ENCODE measurements around the gene KMT5B. TPM values are rescaled to one million over a fixed set of nuclear protein-coding genes. Genes with fewer than 3 reads are reported as not detected.

Gene KMT5B
- total and polyA plus RNA-seq, 2 of the 13 experiments (the other 11 are each of a cell fraction or from before 2014, with no cell fraction given) = 17.6 to 23.7 TPM

DNA sequence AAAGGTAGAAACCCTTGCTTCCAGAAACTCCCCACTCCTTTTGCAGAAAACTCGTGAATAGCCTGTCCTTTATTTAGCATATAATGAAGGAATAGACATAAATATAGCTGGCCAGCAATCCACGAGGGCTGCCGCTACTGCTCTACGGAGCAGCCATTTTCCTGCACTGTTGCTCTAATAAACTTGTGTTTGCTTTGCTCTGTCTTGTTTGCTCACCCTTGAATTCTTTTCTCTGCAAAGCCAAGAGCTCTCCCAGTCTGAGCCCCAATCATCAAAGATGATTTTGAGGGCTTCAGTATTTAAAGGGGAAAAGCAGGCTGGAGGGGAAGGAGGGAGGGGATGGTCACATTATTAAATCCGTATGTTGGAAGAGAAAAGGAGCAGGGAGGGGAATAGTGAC is 75.3 kb downstream of the KMT5B start (continued):
- TF ChIP-seq HNRNPL (IDR thresholded peaks at IDR 0.05; ENCODE audit: low read depth, low read length) (no peak), HOXA5 (CRISPR knock-in tag; IDR thresholded peaks at IDR 0.05) (no peak), ZNF263 (CRISPR knock-in tag; IDR thresholded peaks at IDR 0.05) (no peak), ZFP1 (CRISPR knock-in tag; IDR thresholded peaks at IDR 0.05) (no peak), ZFP90 (CRISPR knock-in tag; IDR thresholded peaks at IDR 0.05; ENCODE audit: borderline replicate concordance) (no peak), FOSL1 (CRISPR knock-in tag; IDR thresholded peaks at IDR 0.05; ENCODE audit: borderline replicate concordance) (no peak), ZFX (CRISPR knock-in tag; IDR thresholded peaks at IDR 0.05; ENCODE audit: low read depth) (no peak), HNRNPK (IDR thresholded peaks at IDR 0.05; ENCODE audit: low read depth, low read length, poor library complexity, severe bottlenecking) (no peak), PHF21A (CRISPR knock-in tag; IDR thresholded peaks at IDR 0.05) (no peak), TCF7L2 (IDR thresholded peaks at IDR 0.05; ENCODE audit: low read depth, low read length) (no peak), ZNF703 (CRISPR knock-in tag; IDR thresholded peaks at IDR 0.05; ENCODE audit: borderline replicate concordance) (no peak), NFKB2 (CRISPR knock-in tag; IDR thresholded peaks at IDR 0.05; ENCODE audit: borderline replicate concordance) (no peak), ZNF468 (CRISPR knock-in tag; IDR thresholded peaks at IDR 0.05) (no peak), NFATC3 (CRISPR knock-in tag; IDR thresholded peaks at IDR 0.05) (no peak), SP4 (CRISPR knock-in tag; IDR thresholded peaks at IDR 0.05) (no peak)
- TF ChIP-seq, protein P1, sequence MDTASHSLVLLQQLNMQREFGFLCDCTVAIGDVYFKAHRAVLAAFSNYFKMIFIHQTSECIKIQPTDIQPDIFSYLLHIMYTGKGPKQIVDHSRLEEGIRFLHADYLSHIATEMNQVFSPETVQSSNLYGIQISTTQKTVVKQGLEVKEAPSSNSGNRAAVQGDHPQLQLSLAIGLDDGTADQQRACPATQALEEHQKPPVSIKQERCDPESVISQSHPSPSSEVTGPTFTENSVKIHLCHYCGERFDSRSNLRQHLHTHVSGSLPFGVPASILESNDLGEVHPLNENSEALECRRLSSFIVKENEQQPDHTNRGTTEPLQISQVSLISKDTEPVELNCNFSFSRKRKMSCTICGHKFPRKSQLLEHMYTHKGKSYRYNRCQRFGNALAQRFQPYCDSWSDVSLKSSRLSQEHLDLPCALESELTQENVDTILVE (CRISPR knock-in tag; IDR thresholded peaks at IDR 0.05) = 0 out of 2 replicates have a peak, but pooled peaks have one; percentile 51
- TF ChIP-seq, protein P2, sequence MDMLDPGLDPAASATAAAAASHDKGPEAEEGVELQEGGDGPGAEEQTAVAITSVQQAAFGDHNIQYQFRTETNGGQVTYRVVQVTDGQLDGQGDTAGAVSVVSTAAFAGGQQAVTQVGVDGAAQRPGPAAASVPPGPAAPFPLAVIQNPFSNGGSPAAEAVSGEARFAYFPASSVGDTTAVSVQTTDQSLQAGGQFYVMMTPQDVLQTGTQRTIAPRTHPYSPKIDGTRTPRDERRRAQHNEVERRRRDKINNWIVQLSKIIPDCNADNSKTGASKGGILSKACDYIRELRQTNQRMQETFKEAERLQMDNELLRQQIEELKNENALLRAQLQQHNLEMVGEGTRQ (IDR thresholded peaks at IDR 0.05; ENCODE audit: low read depth, low read length) = no peak
- TF ChIP-seq, protein P2 (CRISPR knock-in tag; IDR thresholded peaks at IDR 0.05; ENCODE audit: borderline replicate concordance) = no peak
- TF ChIP-seq, protein P3, sequence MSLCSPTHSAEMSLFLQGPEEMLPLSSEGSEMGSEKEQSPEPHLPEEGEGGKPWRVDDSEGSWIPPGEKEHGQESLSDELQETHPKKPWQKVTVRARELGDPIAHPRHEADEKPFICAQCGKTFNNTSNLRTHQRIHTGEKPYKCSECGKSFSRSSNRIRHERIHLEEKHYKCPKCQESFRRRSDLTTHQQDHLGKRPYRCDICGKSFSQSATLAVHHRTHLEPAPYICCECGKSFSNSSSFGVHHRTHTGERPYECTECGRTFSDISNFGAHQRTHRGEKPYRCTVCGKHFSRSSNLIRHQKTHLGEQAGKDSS (CRISPR knock-in tag; IDR thresholded peaks at IDR 0.05; ENCODE audit: borderline replicate concordance, low read depth) = no peak
- TF ChIP-seq, protein P4, sequence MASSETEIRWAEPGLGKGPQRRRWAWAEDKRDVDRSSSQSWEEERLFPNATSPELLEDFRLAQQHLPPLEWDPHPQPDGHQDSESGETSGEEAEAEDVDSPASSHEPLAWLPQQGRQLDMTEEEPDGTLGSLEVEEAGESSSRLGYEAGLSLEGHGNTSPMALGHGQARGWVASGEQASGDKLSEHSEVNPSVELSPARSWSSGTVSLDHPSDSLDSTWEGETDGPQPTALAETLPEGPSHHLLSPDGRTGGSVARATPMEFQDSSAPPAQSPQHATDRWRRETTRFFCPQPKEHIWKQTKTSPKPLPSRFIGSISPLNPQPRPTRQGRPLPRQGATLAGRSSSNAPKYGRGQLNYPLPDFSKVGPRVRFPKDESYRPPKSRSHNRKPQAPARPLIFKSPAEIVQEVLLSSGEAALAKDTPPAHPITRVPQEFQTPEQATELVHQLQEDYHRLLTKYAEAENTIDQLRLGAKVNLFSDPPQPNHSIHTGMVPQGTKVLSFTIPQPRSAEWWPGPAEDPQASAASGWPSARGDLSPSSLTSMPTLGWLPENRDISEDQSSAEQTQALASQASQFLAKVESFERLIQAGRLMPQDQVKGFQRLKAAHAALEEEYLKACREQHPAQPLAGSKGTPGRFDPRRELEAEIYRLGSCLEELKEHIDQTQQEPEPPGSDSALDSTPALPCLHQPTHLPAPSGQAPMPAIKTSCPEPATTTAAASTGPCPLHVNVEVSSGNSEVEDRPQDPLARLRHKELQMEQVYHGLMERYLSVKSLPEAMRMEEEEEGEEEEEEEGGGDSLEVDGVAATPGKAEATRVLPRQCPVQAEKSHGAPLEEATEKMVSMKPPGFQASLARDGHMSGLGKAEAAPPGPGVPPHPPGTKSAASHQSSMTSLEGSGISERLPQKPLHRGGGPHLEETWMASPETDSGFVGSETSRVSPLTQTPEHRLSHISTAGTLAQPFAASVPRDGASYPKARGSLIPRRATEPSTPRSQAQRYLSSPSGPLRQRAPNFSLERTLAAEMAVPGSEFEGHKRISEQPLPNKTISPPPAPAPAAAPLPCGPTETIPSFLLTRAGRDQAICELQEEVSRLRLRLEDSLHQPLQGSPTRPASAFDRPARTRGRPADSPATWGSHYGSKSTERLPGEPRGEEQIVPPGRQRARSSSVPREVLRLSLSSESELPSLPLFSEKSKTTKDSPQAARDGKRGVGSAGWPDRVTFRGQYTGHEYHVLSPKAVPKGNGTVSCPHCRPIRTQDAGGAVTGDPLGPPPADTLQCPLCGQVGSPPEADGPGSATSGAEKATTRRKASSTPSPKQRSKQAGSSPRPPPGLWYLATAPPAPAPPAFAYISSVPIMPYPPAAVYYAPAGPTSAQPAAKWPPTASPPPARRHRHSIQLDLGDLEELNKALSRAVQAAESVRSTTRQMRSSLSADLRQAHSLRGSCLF (CRISPR knock-in tag; IDR thresholded peaks at IDR 0.05; ENCODE audit: borderline replicate concordance) = no peak
- TF ChIP-seq, protein P5, sequence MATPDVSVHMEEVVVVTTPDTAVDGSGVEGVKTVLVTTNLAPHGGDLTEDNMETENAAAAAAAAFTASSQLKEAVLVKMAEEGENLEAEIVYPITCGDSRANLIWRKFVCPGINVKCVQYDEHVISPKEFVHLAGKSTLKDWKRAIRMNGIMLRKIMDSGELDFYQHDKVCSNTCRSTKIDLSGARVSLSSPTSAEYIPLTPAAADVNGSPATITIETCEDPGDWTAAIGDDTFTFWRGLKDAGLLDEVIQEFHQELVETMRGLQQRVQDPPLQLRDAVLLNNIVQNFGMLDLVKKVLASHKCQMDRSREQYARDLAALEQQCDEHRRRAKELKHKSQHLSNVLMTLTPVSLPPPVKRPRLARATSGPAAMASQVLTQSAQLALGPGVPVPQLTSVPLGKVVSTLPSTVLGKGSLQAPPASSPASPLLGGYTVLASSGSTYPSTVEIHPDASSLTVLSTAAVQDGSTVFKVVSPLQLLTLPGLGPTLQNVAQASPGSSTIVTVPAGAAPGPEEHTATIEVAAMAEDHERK (CRISPR knock-in tag; IDR thresholded peaks at IDR 0.05; ENCODE audit: low read depth) = no peak

Data from HepG2 (cell line).